NB4 (cell line): ENCODE results near the gene ADIPOR1.

Experiments
- DNase-seq: peaks from one replicate; pipeline ENCODE4 v3.0.0; 2010; ENCODE audit warnings: low read depth
- H3K4me3 ChIP-seq: one replicate; pipeline ENCODE4 v1.5.1; 2011; ENCODE audit warnings: mild to moderate bottlenecking, low read depth, low read length, moderate library complexity
- CTCF ChIP-seq: IDR thresholded peaks from one replicate; pipeline ENCODE4 v1.5.1; 2012; ENCODE audit warnings: low read depth, low read length
- MAX ChIP-seq: IDR thresholded peaks from 2 replicates; pipeline ENCODE4 v1.6.1; 2011; ENCODE audit warnings: low read depth, low read length
- MYC ChIP-seq: IDR thresholded peaks from 2 replicates; pipeline ENCODE4 v1.6.1; 2011; ENCODE audit warnings: low read depth, low read length
- POLR2A ChIP-seq: IDR thresholded peaks from 2 replicates; pipeline ENCODE4 v1.6.1; 2011; ENCODE audit warnings: mild to moderate bottlenecking; ENCODE audit not compliant: insufficient read length; ENCODE audit errors: extremely low read depth

Gene ADIPOR1

GRCh38 chr1:202972046-202972445 lies 13.9 kb upstream of the ADIPOR1 start:
- no peak for TF ChIP-seq POLR2A
- no peak for TF ChIP-seq CTCF
- TF ChIP-seq MYC = no peak
- TF ChIP-seq MAX = no peak
- DNase-seq = no peak
- H3K4me3 ChIP-seq = no peak overlapping the region

GRCh38 chr1:202968895-202969295 lies 10.8 kb upstream of the ADIPOR1 start:
- TF ChIP-seq CTCF = peak; percentile 83
- peak; percentile 54 for TF ChIP-seq MYC
- peak; percentile 63; the same call in 1 of the 2 replicates for TF ChIP-seq MAX
- no peak for TF ChIP-seq POLR2A
- DNase-seq = peak; percentile 97
- peak overlapping the region; percentile 12 for H3K4me3 ChIP-seq

- H3K4me3 ChIP-seq = peak overlapping the region; percentile 65
- TF ChIP-seq POLR2A (no peak), CTCF (no peak), MAX (no peak), MYC (no peak)
- DNase-seq = no peak
These were observed 10.2 kb upstream of the ADIPOR1 start for GRCh38 chr1:202968351-202968750.

GRCh38 chr1:202967684-202968281 lies 9.7 kb upstream of the ADIPOR1 start:
- no peak for TF ChIP-seq CTCF
- no peak for TF ChIP-seq MYC
- TF ChIP-seq POLR2A = no peak
- TF ChIP-seq MAX = no peak
- DNase-seq = peak; percentile 59
- peak overlapping the region; percentile 65 for H3K4me3 ChIP-seq

- H3K4me3 ChIP-seq = peak overlapping the region; percentile 68
- TF ChIP-seq MYC = no peak
- TF ChIP-seq CTCF = no peak
- no peak for TF ChIP-seq MAX
- TF ChIP-seq POLR2A = no peak
- DNase-seq = no peak
These were observed 8.1 kb upstream of the ADIPOR1 start for GRCh38 chr1:202966006-202966898.
